ENCODE results near the gene TUBD1.
"Not testable (repeated sequence)": the region's sequence is repeated elsewhere in the genome, so short reads cannot be mapped to it uniquely, and the experiment has no call there.

Gene TUBD1

GRCh38 chr17:59844884-59845594 lies 47.7 kb downstream of the TUBD1 start:
- in situ Hi-C loops (cut with MboI; ENCODE audit: low sequenced_read_pairs, unreplicated experiment), result no loop called here
- TF ChIP-seq CTCF (IDR thresholded peaks at IDR 0.05; ENCODE audit: borderline replicate concordance, control extremely low read depth, extremely low read depth, insufficient read depth, missing control alignments), result no peak
- DNase-seq (ENCODE audit: low spot score), result no peak

- in situ Hi-C loops (cut with MboI; ENCODE audit: low sequenced_read_pairs, unreplicated experiment), result no loop called here
- no peak for DNase-seq (ENCODE audit: low spot score)
Observed at GRCh38 chr17:59842901-59843652, 49.7 kb downstream of the TUBD1 start.

GRCh38 chr17:59841882-59842263 lies 50.9 kb downstream of the TUBD1 start:
- DNase-seq (ENCODE audit: low spot score); in situ Hi-C loops (cut with MboI; ENCODE audit: low sequenced_read_pairs, unreplicated experiment): not testable (repeated sequence)

More at GRCh38 chr17:59842901-59843652, 49.7 kb downstream of the TUBD1 start:
- no peak for TF ChIP-seq CTCF (IDR thresholded peaks at IDR 0.05; ENCODE audit: borderline replicate concordance, control extremely low read depth, extremely low read depth, insufficient read depth, missing control alignments)

GRCh38 chr17:59841091-59841881 lies 51.5 kb downstream of the TUBD1 start:
- in situ Hi-C loops (cut with MboI; ENCODE audit: low sequenced_read_pairs, unreplicated experiment); DNase-seq (ENCODE audit: low spot score): not testable (repeated sequence)

GRCh38 chr17:59840329-59841090 lies 52.2 kb downstream of the TUBD1 start:
- in situ Hi-C loops (cut with MboI; ENCODE audit: low sequenced_read_pairs, unreplicated experiment), result no loop called here
- DNase-seq (ENCODE audit: low spot score), result no peak
- no peak for TF ChIP-seq CTCF (IDR thresholded peaks at IDR 0.05; ENCODE audit: borderline replicate concordance, control extremely low read depth, extremely low read depth, insufficient read depth, missing control alignments)

GRCh38 chr17:59839651-59840328 lies 53.0 kb downstream of the TUBD1 start:
- in situ Hi-C loops (cut with MboI; ENCODE audit: low sequenced_read_pairs, unreplicated experiment), result no loop called here
- no peak for TF ChIP-seq CTCF (IDR thresholded peaks at IDR 0.05; ENCODE audit: borderline replicate concordance, control extremely low read depth, extremely low read depth, insufficient read depth, missing control alignments)
- no peak for DNase-seq (ENCODE audit: low spot score)
